SK-N-SH (cell line): Measurements from ENCODE around the gene GAB2. TPM values are rescaled to one million over a fixed set of nuclear protein-coding genes. Genes with fewer than 3 reads are reported as not detected.
A peak's percentile ranks its signal among the peaks of the same experiment; 100 is the strongest.

Experiments used
- CTCF ChIA-PET: fragments of 300-600, 350-600 bp; formaldehyde crosslinking; extraction: SDS; loops from one replicate; lab custom pipeline; 2021; lab: Yijun Ruan, JAX
- POLR2A ChIA-PET: fragments of 350-600 bp; sonication (Branson Sonifier 250); formaldehyde crosslinking; extraction: SDS; loops from one replicate; lab custom pipeline; 2020; ENCODE audit warnings: antibody characterized with exemption, inconsistent platforms; lab: Yijun Ruan, JAX
- DNase-seq: peaks from one replicate; pipeline ENCODE4 v3.0.0; 2012
- H2AFZ ChIP-seq: fragments of 200-600 bp; sonication (generic); 2 replicates; pipeline ENCODE4 v1.8.1; 2016; ENCODE audit warnings: antibody characterized with exemption, mild to moderate bottlenecking, low read depth
- H3F3A ChIP-seq: fragments of 200-600 bp; sonication (generic); replicated peaks from 2 replicates; pipeline ENCODE3; 2016; ENCODE audit warnings: antibody characterized with exemption, mild to moderate bottlenecking; ENCODE audit not compliant: insufficient read depth
- H3K27ac ChIP-seq, 2 experiments: fragments of 200-500 bp in 1 of 2; fragments of 200-600 bp in 1 of 2; sonication (Bioruptor generic) in 1 of 2; sonication (generic), shearing (Covaris generic) in 1 of 2; 2 replicates each; pipeline versions ENCODE4 v1.5.1 to v1.6.1; 2014 to 2016; ENCODE audit warnings: low read depth in 2 of 2, inconsistent platforms in 1 of 2, low read length in 1 of 2, mild to moderate bottlenecking in 1 of 2, mixed read lengths in 1 of 2
- H3K27me3 ChIP-seq: fragments of 200-600 bp; sonication (generic), shearing (Covaris generic); 2 replicates; pipeline ENCODE4 v1.6.1; 2016; ENCODE audit warnings: mixed run types; ENCODE audit not compliant: insufficient read depth
- H3K36me3 ChIP-seq, 2 experiments: fragments of 200-500 bp in 1 of 2; fragments of 200-600 bp in 1 of 2; sonication (Bioruptor generic) in 1 of 2; sonication (generic) in 1 of 2; replicated peaks in 1 of 2; 2 replicates each; pipeline versions ENCODE3 to v1.5.1; 2014 to 2016; ENCODE audit warnings: low read length in 1 of 2, mild to moderate bottlenecking in 1 of 2; ENCODE audit not compliant: insufficient read depth in 2 of 2, control insufficient read depth in 1 of 2
- H3K4me1 ChIP-seq, 2 experiments: fragments of 200-500 bp in 1 of 2; fragments of 200-600 bp in 1 of 2; sonication (Bioruptor generic) in 1 of 2; sonication (generic), shearing (Covaris generic) in 1 of 2; 2 replicates each; pipeline versions ENCODE4 v1.5.1 to v1.6.1; 2014 to 2016; ENCODE audit warnings: low read depth in 1 of 2, low read length in 1 of 2, mixed run types in 1 of 2; ENCODE audit not compliant: insufficient read depth in 2 of 2, control insufficient read depth in 1 of 2
- H3K4me2 ChIP-seq: fragments of 200-600 bp; sonication (generic), shearing (Covaris generic); 2 replicates; pipeline ENCODE4 v1.6.1; 2017; ENCODE audit warnings: mixed run types
- H3K4me3 ChIP-seq, 2 experiments: fragments of 200-500 bp in 1 of 2; fragments of 200-600 bp in 1 of 2; sonication (Bioruptor generic) in 1 of 2; sonication (generic), shearing (Covaris generic) in 1 of 2; 2 replicates each; pipeline versions ENCODE4 v1.5.1 to v1.8.1; 2014 to 2016; ENCODE audit warnings: low read depth in 2 of 2, inconsistent platforms in 1 of 2, low read length in 1 of 2, mild to moderate bottlenecking in 1 of 2, mixed read lengths in 1 of 2, moderate library complexity in 1 of 2
- H3K79me2 ChIP-seq: fragments of 200-600 bp; sonication (generic); 2 replicates; pipeline ENCODE4 v1.8.1; 2017; ENCODE audit warnings: mild to moderate bottlenecking; ENCODE audit not compliant: insufficient read depth
- H3K9ac ChIP-seq: fragments of 200-600 bp; sonication (generic); 2 replicates; pipeline ENCODE4 v1.6.1; 2017; ENCODE audit warnings: mixed run types
- H3K9me2 ChIP-seq: fragments of 200-600 bp; sonication (generic); 2 replicates; pipeline ENCODE4 v1.6.1; 2017; ENCODE audit warnings: mixed run types
- H3K9me3 ChIP-seq: fragments of 200-600 bp; sonication (generic); 2 replicates; pipeline ENCODE4 v1.6.1; 2017; ENCODE audit warnings: mixed run types, mild to moderate bottlenecking, moderate library complexity
- H4K20me1 ChIP-seq: fragments of 200-600 bp; sonication (generic); 2 replicates; pipeline ENCODE4 v1.6.1; 2017; ENCODE audit warnings: mild to moderate bottlenecking, mixed run types; ENCODE audit not compliant: insufficient read depth
- EP300 ChIP-seq, 2 experiments: IDR thresholded peaks; 2 replicates each; pipeline versions ENCODE4 v1.4.0 to v1.6.1; 2012; ENCODE audit warnings: borderline replicate concordance in 1 of 2, low read depth in 1 of 2, low read length in 1 of 2
- FOSL2 ChIP-seq: IDR thresholded peaks from 2 replicates; pipeline ENCODE4 v1.4.0; 2012; ENCODE audit warnings: low read depth, mild to moderate bottlenecking, moderate library complexity, borderline replicate concordance
- FOXM1 ChIP-seq: IDR thresholded peaks from 2 replicates; pipeline ENCODE4 v1.4.0; 2012; ENCODE audit warnings: low read depth, mild to moderate bottlenecking
- JUND ChIP-seq: IDR thresholded peaks from 2 replicates; pipeline ENCODE4 v1.4.0; 2012
- MEF2A ChIP-seq: IDR thresholded peaks from 2 replicates; pipeline ENCODE4 v1.4.0; 2012; ENCODE audit warnings: low read depth, borderline replicate concordance
- NFIC ChIP-seq: IDR thresholded peaks from 2 replicates; pipeline ENCODE4 v1.4.0; 2012; ENCODE audit warnings: borderline replicate concordance
- NRF1 ChIP-seq: IDR thresholded peaks from 2 replicates; pipeline ENCODE4 v1.6.1; 2012; ENCODE audit warnings: low read depth, mild to moderate bottlenecking, low read length
- RAD21 ChIP-seq: IDR thresholded peaks from 2 replicates; pipeline ENCODE4 v1.6.1; 2012; ENCODE audit warnings: mild to moderate bottlenecking, low read length
- SMC3 ChIP-seq: IDR thresholded peaks from 2 replicates; pipeline ENCODE4 v1.6.1; 2012; ENCODE audit warnings: low read depth, low read length, improper control_type of control experiment
- WGBS: methylation state at CpG from one replicate; pipeline ENCODE4 v1.1.6; 2017; ENCODE audit warnings: low lambda C conversion rate; 5-methylcytosine and 5-hydroxymethylcytosine counted together
- polyA plus RNA-seq, 3 experiments: library from polyadenylated mRNA; depleted of rRNA; stranded (reverse); fragments of >200 nt; gene quantifications; 2 replicates each; pipeline ENCODE4 v1.2.3, GENCODE V29; 2012
- TF ChIP-seq, protein P1 (sequence below): fragments of 200-600 bp; sonication (generic); IDR thresholded peaks from 2 replicates; pipeline ENCODE4 v1.6.1; 2017; ENCODE audit warnings: antibody characterized with exemption, mild to moderate bottlenecking, moderate library complexity
- TF ChIP-seq, protein P2 (sequence below): IDR thresholded peaks from 2 replicates; pipeline ENCODE4 v1.4.0; 2012; ENCODE audit warnings: low read depth
- TF ChIP-seq, protein P3 (sequence below): IDR thresholded peaks from 2 replicates; pipeline ENCODE4 v1.4.0; 2012; ENCODE audit warnings: low read depth, borderline replicate concordance
- TF ChIP-seq, protein P4 (sequence below): IDR thresholded peaks from 2 replicates; pipeline ENCODE4; 2012

Gene GAB2
- polyA plus RNA-seq, 1 of the 3 experiments (the other 2 are of a cell fraction) = 5.6 TPM

DNA sequence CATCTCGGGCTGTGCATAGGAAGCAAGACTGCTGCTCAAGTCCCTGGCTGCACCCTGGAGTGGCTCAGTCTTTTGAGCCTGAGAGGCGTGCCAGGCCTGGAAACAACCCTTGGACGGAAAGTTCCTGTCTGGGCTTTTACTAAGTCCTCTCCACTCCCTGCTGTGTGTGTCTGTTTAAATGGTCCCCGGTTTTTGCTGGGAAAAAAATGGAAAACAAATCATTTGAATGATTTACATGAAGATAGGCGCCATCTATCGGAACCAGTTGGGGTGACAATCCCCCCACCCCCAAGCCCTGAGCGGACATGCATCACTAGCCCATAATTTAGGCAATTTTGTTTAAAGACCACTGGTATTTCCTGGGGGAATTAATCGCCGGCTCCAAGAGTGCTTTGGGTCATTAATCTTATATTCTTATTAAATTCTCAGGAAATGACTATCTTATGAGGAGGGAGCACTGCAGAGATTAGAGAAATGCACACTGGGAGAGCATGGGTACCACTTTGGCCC, 2.7 kb upstream of the GAB2 start:
- peak overlapping the region; percentile 90 for H3K4me2 ChIP-seq
- H3K9me3 ChIP-seq = no peaks in the 10 kb centered on the region
- H3K27ac ChIP-seq = peak overlapping the region; percentile 69 to 100
- 2% methylated on average over 9 of the region's 9 CpGs for WGBS
- peaks cover 11% of the 10 kb centered on the region for H3K79me2 ChIP-seq
- H2AFZ ChIP-seq = peak overlapping the region; percentile 57; the same call in 1 of the 2 replicates
- H3K36me3 ChIP-seq = no peaks in the 10 kb centered on the region
- H3K4me1 ChIP-seq = peaks cover 32 to 52% of the 10 kb centered on the region in 2 experiments
- ChIA-PET CTCF (interaction anchor here (1.0 to 7.2 kb wide), 13 partner anchors 9 to 192 kb away, joined by 3 to 110 read pairs (median 5); no protein-coding TSS in a partner anchor), POLR2A (interaction anchor here (0.8 to 1.8 kb wide), 6 partner anchors 12 to 192 kb away, joined by 4 to 7 read pairs (median 6); partner anchors contain the start of gene NARS2)
- no peaks in the 10 kb centered on the region for H4K20me1 ChIP-seq
- peak overlapping the region; percentile 21 to 27; a peak in 3 of 4 replicates for H3K4me3 ChIP-seq
- peaks cover 37% of the 10 kb centered on the region for H3F3A ChIP-seq
- 0 out of 2 replicates have a peak, but pooled peaks have one; percentile 15 for TF ChIP-seq FOXM1
- TF ChIP-seq SMC3 = peak; percentile 49
- TF ChIP-seq, protein P1, sequence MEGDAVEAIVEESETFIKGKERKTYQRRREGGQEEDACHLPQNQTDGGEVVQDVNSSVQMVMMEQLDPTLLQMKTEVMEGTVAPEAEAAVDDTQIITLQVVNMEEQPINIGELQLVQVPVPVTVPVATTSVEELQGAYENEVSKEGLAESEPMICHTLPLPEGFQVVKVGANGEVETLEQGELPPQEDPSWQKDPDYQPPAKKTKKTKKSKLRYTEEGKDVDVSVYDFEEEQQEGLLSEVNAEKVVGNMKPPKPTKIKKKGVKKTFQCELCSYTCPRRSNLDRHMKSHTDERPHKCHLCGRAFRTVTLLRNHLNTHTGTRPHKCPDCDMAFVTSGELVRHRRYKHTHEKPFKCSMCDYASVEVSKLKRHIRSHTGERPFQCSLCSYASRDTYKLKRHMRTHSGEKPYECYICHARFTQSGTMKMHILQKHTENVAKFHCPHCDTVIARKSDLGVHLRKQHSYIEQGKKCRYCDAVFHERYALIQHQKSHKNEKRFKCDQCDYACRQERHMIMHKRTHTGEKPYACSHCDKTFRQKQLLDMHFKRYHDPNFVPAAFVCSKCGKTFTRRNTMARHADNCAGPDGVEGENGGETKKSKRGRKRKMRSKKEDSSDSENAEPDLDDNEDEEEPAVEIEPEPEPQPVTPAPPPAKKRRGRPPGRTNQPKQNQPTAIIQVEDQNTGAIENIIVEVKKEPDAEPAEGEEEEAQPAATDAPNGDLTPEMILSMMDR = peak; percentile 81
- TF ChIP-seq FOSL2 = peak; percentile 5; the same call in 1 of the 2 replicates
- TF ChIP-seq NRF1 = no peak
- TF ChIP-seq RAD21 = peak; percentile 65
- TF ChIP-seq, protein P2, sequence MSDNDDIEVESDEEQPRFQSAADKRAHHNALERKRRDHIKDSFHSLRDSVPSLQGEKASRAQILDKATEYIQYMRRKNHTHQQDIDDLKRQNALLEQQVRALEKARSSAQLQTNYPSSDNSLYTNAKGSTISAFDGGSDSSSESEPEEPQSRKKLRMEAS = 0 out of 2 replicates have a peak, but pooled peaks have one; percentile 33
- TF ChIP-seq, protein P3, sequence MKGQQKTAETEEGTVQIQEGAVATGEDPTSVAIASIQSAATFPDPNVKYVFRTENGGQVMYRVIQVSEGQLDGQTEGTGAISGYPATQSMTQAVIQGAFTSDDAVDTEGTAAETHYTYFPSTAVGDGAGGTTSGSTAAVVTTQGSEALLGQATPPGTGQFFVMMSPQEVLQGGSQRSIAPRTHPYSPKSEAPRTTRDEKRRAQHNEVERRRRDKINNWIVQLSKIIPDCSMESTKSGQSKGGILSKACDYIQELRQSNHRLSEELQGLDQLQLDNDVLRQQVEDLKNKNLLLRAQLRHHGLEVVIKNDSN = no peak
- no peak for TF ChIP-seq NFIC
- peak in 1 of 2 experiments; percentile 40; a peak in 2 of 4 replicates for TF ChIP-seq EP300 (IDR thresholded peaks at IDR 0.05; ENCODE audit: borderline replicate concordance in 1 of 2, low read depth in 1 of 2, low read length in 1 of 2)
- TF ChIP-seq MEF2A = no peak
- peak; percentile 13; the same call in 1 of the 2 replicates for TF ChIP-seq JUND
- TF ChIP-seq, protein P4, sequence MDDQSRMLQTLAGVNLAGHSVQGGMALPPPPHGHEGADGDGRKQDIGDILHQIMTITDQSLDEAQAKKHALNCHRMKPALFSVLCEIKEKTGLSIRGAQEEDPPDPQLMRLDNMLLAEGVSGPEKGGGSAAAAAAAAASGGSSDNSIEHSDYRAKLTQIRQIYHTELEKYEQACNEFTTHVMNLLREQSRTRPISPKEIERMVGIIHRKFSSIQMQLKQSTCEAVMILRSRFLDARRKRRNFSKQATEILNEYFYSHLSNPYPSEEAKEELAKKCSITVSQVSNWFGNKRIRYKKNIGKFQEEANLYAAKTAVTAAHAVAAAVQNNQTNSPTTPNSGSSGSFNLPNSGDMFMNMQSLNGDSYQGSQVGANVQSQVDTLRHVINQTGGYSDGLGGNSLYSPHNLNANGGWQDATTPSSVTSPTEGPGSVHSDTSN = peak; percentile 36; the same call in 1 of the 2 replicates
- no peaks in the 10 kb centered on the region for H3K27me3 ChIP-seq
- DNase-seq = peak; percentile 70
- no peak overlapping the region; the same call in 1 of the 2 replicates for H3K9ac ChIP-seq
- no peaks in the 10 kb centered on the region for H3K9me2 ChIP-seq
